ENCODE measurements around the gene SMOC1.

SMOC1 gene

DNA sequence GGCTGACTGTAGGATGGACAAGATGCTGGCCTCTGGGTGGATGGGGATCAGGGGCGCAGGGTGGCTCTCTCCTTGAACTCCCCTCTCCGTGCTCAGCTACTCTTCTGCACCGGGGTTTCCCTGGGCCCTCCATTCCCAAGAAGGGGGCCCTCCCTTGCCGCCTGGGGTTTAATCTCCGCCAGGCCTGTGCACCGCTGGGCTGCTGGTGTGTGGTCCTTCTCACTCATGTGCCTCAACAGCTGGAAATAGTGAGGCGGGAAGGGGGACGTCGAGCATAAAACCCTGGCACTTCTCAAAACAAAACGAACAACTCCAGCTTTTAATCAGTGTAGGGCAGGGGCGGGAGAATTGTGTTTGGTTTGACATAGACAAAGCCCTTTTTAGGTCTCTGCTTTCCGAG, 19.0 kb upstream of the SMOC1 start:
- TF ChIP-seq, protein P1, sequence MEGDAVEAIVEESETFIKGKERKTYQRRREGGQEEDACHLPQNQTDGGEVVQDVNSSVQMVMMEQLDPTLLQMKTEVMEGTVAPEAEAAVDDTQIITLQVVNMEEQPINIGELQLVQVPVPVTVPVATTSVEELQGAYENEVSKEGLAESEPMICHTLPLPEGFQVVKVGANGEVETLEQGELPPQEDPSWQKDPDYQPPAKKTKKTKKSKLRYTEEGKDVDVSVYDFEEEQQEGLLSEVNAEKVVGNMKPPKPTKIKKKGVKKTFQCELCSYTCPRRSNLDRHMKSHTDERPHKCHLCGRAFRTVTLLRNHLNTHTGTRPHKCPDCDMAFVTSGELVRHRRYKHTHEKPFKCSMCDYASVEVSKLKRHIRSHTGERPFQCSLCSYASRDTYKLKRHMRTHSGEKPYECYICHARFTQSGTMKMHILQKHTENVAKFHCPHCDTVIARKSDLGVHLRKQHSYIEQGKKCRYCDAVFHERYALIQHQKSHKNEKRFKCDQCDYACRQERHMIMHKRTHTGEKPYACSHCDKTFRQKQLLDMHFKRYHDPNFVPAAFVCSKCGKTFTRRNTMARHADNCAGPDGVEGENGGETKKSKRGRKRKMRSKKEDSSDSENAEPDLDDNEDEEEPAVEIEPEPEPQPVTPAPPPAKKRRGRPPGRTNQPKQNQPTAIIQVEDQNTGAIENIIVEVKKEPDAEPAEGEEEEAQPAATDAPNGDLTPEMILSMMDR (IDR thresholded peaks at IDR 0.05; ENCODE audit: low read length, missing control alignments), result no peak
- no peak for DNase-seq (ENCODE audit: low read depth)
- H3K4me3 ChIP-seq (replicated peaks; ENCODE audit: low read depth, low read length), result no peak overlapping the region

DNA sequence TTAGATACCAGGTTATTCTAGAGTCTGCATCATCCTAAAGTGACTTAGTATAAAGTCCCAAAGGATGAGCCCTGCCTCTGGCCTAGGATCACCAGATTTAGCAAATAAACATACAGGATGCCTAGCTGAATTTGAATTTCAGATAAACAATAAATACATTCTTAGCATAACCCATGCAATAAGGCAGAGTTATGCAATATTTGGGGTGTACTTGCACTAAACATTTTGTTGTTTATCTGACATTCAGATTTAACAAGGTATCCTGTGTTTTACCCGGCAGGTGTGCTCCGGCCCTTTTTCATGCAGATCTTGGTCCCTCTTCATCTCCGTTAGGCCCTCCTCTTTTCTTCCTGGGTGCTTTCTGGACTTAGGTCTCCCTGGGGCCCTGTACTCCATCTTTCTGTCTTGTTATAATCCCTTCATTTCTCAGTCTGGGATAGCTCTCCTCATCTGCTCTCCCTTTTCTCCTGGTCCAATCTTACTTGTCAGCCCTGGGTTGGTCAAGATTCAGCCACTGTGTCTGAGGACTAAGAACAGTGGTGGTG, 18.1 kb upstream of the SMOC1 start:
- TF ChIP-seq, protein P1 (IDR thresholded peaks at IDR 0.05; ENCODE audit: low read length, missing control alignments), result no peak
- no peak overlapping the region for H3K4me3 ChIP-seq (replicated peaks; ENCODE audit: low read depth, low read length)
- no peak for DNase-seq (ENCODE audit: low read depth)

DNA sequence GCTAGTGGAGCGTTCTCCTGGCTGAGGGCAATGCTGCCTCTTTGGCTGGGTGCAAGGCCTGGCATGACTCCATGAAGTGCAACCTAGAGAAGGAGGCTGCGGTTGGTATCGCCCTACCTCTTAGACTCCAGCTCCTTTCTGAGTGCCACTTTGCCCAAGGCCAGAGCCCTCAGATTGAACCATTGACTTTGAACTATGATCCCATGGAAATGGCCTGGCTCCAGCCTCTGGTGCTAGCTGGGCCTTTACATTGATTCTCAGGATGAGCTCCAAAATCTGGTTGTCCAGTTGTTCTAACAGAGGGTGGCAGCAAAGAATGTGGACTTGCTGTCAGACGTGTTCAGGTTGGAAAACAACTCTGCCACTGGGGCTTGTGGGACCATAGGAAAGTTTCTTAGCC, 16.1 kb upstream of the SMOC1 start:
- TF ChIP-seq, protein P1 (IDR thresholded peaks at IDR 0.05; ENCODE audit: low read length, missing control alignments), result no peak
- DNase-seq (ENCODE audit: low read depth), result peak; percentile 2
- no peak overlapping the region for H3K4me3 ChIP-seq (replicated peaks; ENCODE audit: low read depth, low read length)

DNA sequence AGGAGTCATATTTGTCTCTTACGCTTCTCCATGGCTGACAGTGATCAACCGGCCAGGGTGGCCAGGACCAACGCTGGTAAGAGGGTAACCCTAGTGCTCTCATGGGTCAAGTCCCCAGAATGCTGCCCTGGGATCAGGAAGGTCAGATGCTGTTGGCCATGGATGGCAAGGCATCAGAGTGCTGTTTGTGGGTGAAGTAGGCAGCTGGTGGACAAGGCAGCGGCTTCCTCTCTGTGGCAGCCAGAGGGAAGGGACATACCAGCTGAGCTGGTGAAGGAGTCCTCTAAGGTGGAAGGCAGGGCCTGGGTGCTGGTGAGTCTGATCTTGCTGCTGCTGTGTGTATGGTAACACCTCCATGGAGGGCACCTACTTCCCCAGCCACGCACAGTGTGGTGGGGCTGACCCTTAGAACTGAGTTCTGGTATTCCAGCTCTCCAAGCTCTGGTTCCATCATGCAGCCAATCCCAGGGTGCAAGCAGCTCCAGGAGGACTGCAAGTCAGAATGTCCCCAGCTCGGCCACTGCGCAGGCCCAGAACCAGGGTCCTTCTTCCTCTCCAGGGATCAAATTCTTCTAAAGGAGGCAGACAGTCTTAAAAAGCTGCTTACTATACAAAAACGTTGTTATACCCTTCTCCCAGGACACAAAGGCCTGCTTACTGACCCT, 13.4 kb upstream of the SMOC1 start:
- no peak for DNase-seq (ENCODE audit: low read depth)
- H3K4me3 ChIP-seq (replicated peaks; ENCODE audit: low read depth, low read length), result no peak overlapping the region
- TF ChIP-seq, protein P1 (IDR thresholded peaks at IDR 0.05; ENCODE audit: low read length, missing control alignments), result no peak

DNA sequence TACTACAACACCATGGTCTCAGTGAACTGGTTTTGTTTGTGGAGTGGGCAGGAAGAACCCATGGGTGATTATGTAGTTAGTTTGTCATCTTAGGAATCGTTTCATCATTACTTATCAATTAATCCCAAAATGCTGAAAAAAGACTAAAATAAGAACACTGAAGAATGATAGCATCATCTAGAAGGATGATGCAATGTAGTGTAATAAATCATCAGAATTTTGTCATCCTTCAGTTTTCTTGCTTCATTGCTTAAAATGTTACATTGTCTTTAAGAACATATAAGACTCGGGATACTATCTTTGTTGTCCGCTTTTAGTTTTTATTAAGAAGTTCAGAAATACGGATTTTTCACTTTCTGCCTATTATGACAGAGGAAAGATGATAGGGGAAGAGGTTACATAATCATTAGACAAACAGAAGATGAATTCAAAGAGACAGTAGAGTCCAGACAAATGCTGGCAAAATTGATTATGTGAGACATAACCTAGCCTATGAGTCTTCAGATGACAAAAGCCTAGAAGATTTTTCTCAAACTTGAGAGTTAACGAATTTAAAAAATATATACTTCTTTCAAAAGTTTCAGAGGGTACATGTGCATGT, 10.8 kb upstream of the SMOC1 start:
- TF ChIP-seq, protein P1 (IDR thresholded peaks at IDR 0.05; ENCODE audit: low read length, missing control alignments), result no peak
- no peak for DNase-seq (ENCODE audit: low read depth)
- no peak overlapping the region for H3K4me3 ChIP-seq (replicated peaks; ENCODE audit: low read depth, low read length)

DNA sequence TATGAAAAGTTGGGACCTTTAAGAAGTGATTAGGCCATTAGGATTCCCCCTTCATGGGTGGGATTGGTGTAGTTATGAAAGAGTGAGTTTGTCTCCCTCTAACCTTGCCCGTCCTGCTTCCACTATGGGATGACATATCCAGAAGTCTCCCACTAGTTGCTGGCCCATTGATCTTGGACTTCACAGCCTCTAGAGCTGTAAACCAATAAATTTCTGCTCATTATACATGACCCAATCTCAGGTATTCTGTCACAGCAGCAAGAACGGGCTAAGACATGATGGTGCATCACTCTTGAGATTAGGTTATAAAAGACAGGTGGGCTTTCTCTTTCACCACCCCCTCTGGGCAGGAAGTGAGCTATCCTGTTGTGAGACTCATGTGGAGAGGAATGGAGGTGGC, 8.6 kb upstream of the SMOC1 start:
- TF ChIP-seq, protein P1 (IDR thresholded peaks at IDR 0.05; ENCODE audit: low read length, missing control alignments), result no peak
- no peak overlapping the region for H3K4me3 ChIP-seq (replicated peaks; ENCODE audit: low read depth, low read length)
- DNase-seq (ENCODE audit: low read depth), result no peak

All from fibroblast of pulmonary artery (primary cell).